ENCODE results near the gene KRABD2.
"Not testable (repeated sequence)": the region's sequence is repeated elsewhere in the genome, so short reads cannot be mapped to it uniquely, and the experiment has no call there.

The KRABD2 gene

GRCh38 chr17:8375738-8376259 is 705 bp downstream of the KRABD2 start:
- Histone ChIP-seq H3K4me3 (ENCODE audit: low read depth in 1 of 3, low read length in 3 of 3) (peak overlapping the region; percentile 56 to 82 (median 77)), H3K27ac (ENCODE audit: low read depth in 1 of 3, low read length in 2 of 3) (peak overlapping the region; percentile 74 to 93 (median 90)), H3K27me3 (ENCODE audit: control insufficient read depth in 3 of 3, insufficient read depth in 3 of 3, low read length in 3 of 3) (no peaks in the 10 kb centered on the region), H3K36me3 (ENCODE audit: control insufficient read depth in 3 of 3, insufficient read depth in 2 of 3, low read depth in 1 of 3, low read length in 3 of 3) (peaks cover 6 to 19% (median 11%) of the 10 kb centered on the region in 3 donors), H3K9me3 (ENCODE audit: control insufficient read depth in 2 of 2, insufficient read depth in 1 of 2, low read depth in 1 of 2, low read length in 1 of 2) (no peaks in the 10 kb centered on the region), H3K4me1 (ENCODE audit: control insufficient read depth in 3 of 3, insufficient read depth in 2 of 3, low read depth in 1 of 3, low read length in 2 of 3) (peaks cover 0 to 22% (median 2%) of the 10 kb centered on the region in 3 donors)
- 6 to 19% (median 18%) methylated on average over 18 of the region's 18 CpGs for WGBS, 3 donors
- FAIRE-seq = no peak
- peak; percentile 40 to 72 for DNase-seq

- DNase-seq = not testable (repeated sequence)
Observed at GRCh38 chr17:8373856-8374255, 2.6 kb downstream of the KRABD2 start.

GRCh38 chr17:8372422-8372821 is 4.1 kb downstream of the KRABD2 start:
- WGBS, 3 donors = 88 to 92% (median 90%) methylated on average over 7 of the region's 7 CpGs
- Histone ChIP-seq H3K27ac (ENCODE audit: low read depth in 1 of 3, low read length in 2 of 3) (no peak overlapping the region), H3K4me3 (ENCODE audit: low read depth in 1 of 3, low read length in 3 of 3) (no peak overlapping the region), H3K27me3 (ENCODE audit: control insufficient read depth in 3 of 3, insufficient read depth in 3 of 3, low read length in 3 of 3) (no peaks in the 10 kb centered on the region), H3K9me3 (ENCODE audit: control insufficient read depth in 2 of 2, insufficient read depth in 1 of 2, low read depth in 1 of 2, low read length in 1 of 2) (no peaks in the 10 kb centered on the region), H3K4me1 (ENCODE audit: control insufficient read depth in 3 of 3, insufficient read depth in 2 of 3, low read depth in 1 of 3, low read length in 2 of 3) (peaks cover 0 to 20% (median 2%) of the 10 kb centered on the region in 3 donors), H3K36me3 (ENCODE audit: control insufficient read depth in 3 of 3, insufficient read depth in 2 of 3, low read depth in 1 of 3, low read length in 3 of 3) (peaks cover 0 to 15% (median 2%) of the 10 kb centered on the region in 3 donors)
- no peak for FAIRE-seq
- DNase-seq = no peak

More at GRCh38 chr17:8373856-8374255, 2.6 kb downstream of the KRABD2 start:
- FAIRE-seq; H3K4me3 ChIP-seq (ENCODE audit: low read depth in 1 of 3, low read length in 3 of 3); H3K27ac ChIP-seq (ENCODE audit: low read depth in 1 of 3, low read length in 2 of 3); H3K9me3 ChIP-seq (ENCODE audit: control insufficient read depth in 2 of 2, insufficient read depth in 1 of 2, low read depth in 1 of 2, low read length in 1 of 2); H3K27me3 ChIP-seq (ENCODE audit: control insufficient read depth in 3 of 3, insufficient read depth in 3 of 3, low read length in 3 of 3): not testable (repeated sequence)
- 94 to 98% (median 97%) methylated on average over 16 to 26 of the region's 26 CpGs for WGBS, 3 donors
- Histone ChIP-seq H3K4me1 (ENCODE audit: control insufficient read depth in 3 of 3, insufficient read depth in 2 of 3, low read depth in 1 of 3, low read length in 2 of 3) (peaks cover 0 to 16% (median 2%) of the 10 kb centered on the region in 3 donors), H3K36me3 (ENCODE audit: control insufficient read depth in 3 of 3, insufficient read depth in 2 of 3, low read depth in 1 of 3, low read length in 3 of 3) (peaks cover 3 to 19% (median 3%) of the 10 kb centered on the region in 3 donors)

- peaks cover 0 to 15% (median 2%) of the 10 kb centered on the region in 3 donors for H3K4me1 ChIP-seq (ENCODE audit: control insufficient read depth in 3 of 3, insufficient read depth in 2 of 3, low read depth in 1 of 3, low read length in 2 of 3)
- no peak overlapping the region for H3K27ac ChIP-seq (ENCODE audit: low read depth in 1 of 3, low read length in 2 of 3)
- no peaks in the 10 kb centered on the region for H3K9me3 ChIP-seq (ENCODE audit: control insufficient read depth in 2 of 2, insufficient read depth in 1 of 2, low read depth in 1 of 2, low read length in 1 of 2)
- H3K27me3 ChIP-seq (ENCODE audit: control insufficient read depth in 3 of 3, insufficient read depth in 3 of 3, low read length in 3 of 3) = no peaks in the 10 kb centered on the region
- DNase-seq (no peak), FAIRE-seq (no peak)
- H3K36me3 ChIP-seq (ENCODE audit: control insufficient read depth in 3 of 3, insufficient read depth in 2 of 3, low read depth in 1 of 3, low read length in 3 of 3) = peaks cover 0 to 14% (median 2%) of the 10 kb centered on the region in 3 donors
- no peak overlapping the region for H3K4me3 ChIP-seq (ENCODE audit: low read depth in 1 of 3, low read length in 3 of 3)
- 81 to 93% (median 91%) methylated on average over 4 of the region's 4 CpGs for WGBS, 3 donors
Observed at GRCh38 chr17:8371786-8372185, 4.7 kb downstream of the KRABD2 start.

GRCh38 chr17:8369944-8370343 is 6.6 kb downstream of the KRABD2 start:
- H3K27me3 ChIP-seq (ENCODE audit: control insufficient read depth in 3 of 3, insufficient read depth in 3 of 3, low read length in 3 of 3) = no peaks in the 10 kb centered on the region
- no peaks in the 10 kb centered on the region for H3K9me3 ChIP-seq (ENCODE audit: control insufficient read depth in 2 of 2, insufficient read depth in 1 of 2, low read depth in 1 of 2, low read length in 1 of 2)
- H3K4me3 ChIP-seq (ENCODE audit: low read depth in 1 of 3, low read length in 3 of 3) = no peak overlapping the region
- H3K36me3 ChIP-seq (ENCODE audit: control insufficient read depth in 3 of 3, insufficient read depth in 2 of 3, low read depth in 1 of 3, low read length in 3 of 3) = peaks cover 0 to 17% (median 2%) of the 10 kb centered on the region in 3 donors
- peaks cover 0 to 5% (median 0%) of the 10 kb centered on the region in 3 donors for H3K4me1 ChIP-seq (ENCODE audit: control insufficient read depth in 3 of 3, insufficient read depth in 2 of 3, low read depth in 1 of 3, low read length in 2 of 3)
- DNase-seq = no peak
- WGBS, 3 donors = 82 to 98% (median 85%) methylated on average over 8 of the region's 8 CpGs
- FAIRE-seq = no peak
- no peak overlapping the region for H3K27ac ChIP-seq (ENCODE audit: low read depth in 1 of 3, low read length in 2 of 3)

GRCh38 chr17:8368193-8368592 is 8.3 kb downstream of the KRABD2 start:
- no peaks in the 10 kb centered on the region for H3K9me3 ChIP-seq (ENCODE audit: control insufficient read depth in 2 of 2, insufficient read depth in 1 of 2, low read depth in 1 of 2, low read length in 1 of 2)
- no peak overlapping the region for H3K4me3 ChIP-seq (ENCODE audit: low read depth in 1 of 3, low read length in 3 of 3)
- no peak for FAIRE-seq
- peaks cover 0 to 5% (median 0%) of the 10 kb centered on the region in 3 donors for H3K4me1 ChIP-seq (ENCODE audit: control insufficient read depth in 3 of 3, insufficient read depth in 2 of 3, low read depth in 1 of 3, low read length in 2 of 3)
- H3K27me3 ChIP-seq (ENCODE audit: control insufficient read depth in 3 of 3, insufficient read depth in 3 of 3, low read length in 3 of 3) = no peaks in the 10 kb centered on the region
- H3K27ac ChIP-seq (ENCODE audit: low read depth in 1 of 3, low read length in 2 of 3) = peak overlapping the region in 1 of 3 donors; percentile 23
- peak in 1 of 2 donors; percentile 48 for DNase-seq
- H3K36me3 ChIP-seq (ENCODE audit: control insufficient read depth in 3 of 3, insufficient read depth in 2 of 3, low read depth in 1 of 3, low read length in 3 of 3) = peaks cover 0 to 25% (median 4%) of the 10 kb centered on the region in 3 donors
- WGBS, 3 donors = 75 to 87% (median 83%) methylated on average over 3 of the region's 3 CpGs

GRCh38 chr17:8366231-8366630 is 10.3 kb downstream of the KRABD2 start:
- no peak for FAIRE-seq
- peaks cover 0 to 17% (median 0%) of the 10 kb centered on the region in 3 donors for H3K4me1 ChIP-seq (ENCODE audit: control insufficient read depth in 3 of 3, insufficient read depth in 2 of 3, low read depth in 1 of 3, low read length in 2 of 3)
- no peak for DNase-seq
- H3K36me3 ChIP-seq (ENCODE audit: control insufficient read depth in 3 of 3, insufficient read depth in 2 of 3, low read depth in 1 of 3, low read length in 3 of 3) = peaks cover 0 to 25% (median 4%) of the 10 kb centered on the region in 3 donors
- no peaks in the 10 kb centered on the region for H3K9me3 ChIP-seq (ENCODE audit: control insufficient read depth in 2 of 2, insufficient read depth in 1 of 2, low read depth in 1 of 2, low read length in 1 of 2)
- no peak overlapping the region for H3K4me3 ChIP-seq (ENCODE audit: low read depth in 1 of 3, low read length in 3 of 3)
- 71 to 96% (median 84%) methylated on average over 2 of the region's 2 CpGs for WGBS, 3 donors
- peak overlapping the region in 1 of 3 donors; percentile 8 for H3K27ac ChIP-seq (ENCODE audit: low read depth in 1 of 3, low read length in 2 of 3)
- H3K27me3 ChIP-seq (ENCODE audit: control insufficient read depth in 3 of 3, insufficient read depth in 3 of 3, low read length in 3 of 3) = no peaks in the 10 kb centered on the region

GRCh38 chr17:8365143-8365542 is 11.4 kb downstream of the KRABD2 start:
- H3K4me1 ChIP-seq (ENCODE audit: control insufficient read depth in 3 of 3, insufficient read depth in 2 of 3, low read depth in 1 of 3, low read length in 2 of 3) = peaks cover 0 to 17% (median 0%) of the 10 kb centered on the region in 3 donors
- H3K9me3 ChIP-seq (ENCODE audit: control insufficient read depth in 2 of 2, insufficient read depth in 1 of 2, low read depth in 1 of 2, low read length in 1 of 2) = no peaks in the 10 kb centered on the region
- DNase-seq (no peak), FAIRE-seq (no peak)
- no peak overlapping the region for H3K4me3 ChIP-seq (ENCODE audit: low read depth in 1 of 3, low read length in 3 of 3)
- H3K36me3 ChIP-seq (ENCODE audit: control insufficient read depth in 3 of 3, insufficient read depth in 2 of 3, low read depth in 1 of 3, low read length in 3 of 3) = peaks cover 0 to 25% (median 4%) of the 10 kb centered on the region in 3 donors
- no peak overlapping the region for H3K27ac ChIP-seq (ENCODE audit: low read depth in 1 of 3, low read length in 2 of 3)
- H3K27me3 ChIP-seq (ENCODE audit: control insufficient read depth in 3 of 3, insufficient read depth in 3 of 3, low read length in 3 of 3) = no peaks in the 10 kb centered on the region
- WGBS, 3 donors = 79 to 95% (median 80%) methylated on average over 1 of the region's 1 CpG
